ENCODE data around the gene WNK4.

Gene WNK4

GRCh38 chr17:42797067-42798007 lies 16.9 kb downstream of the WNK4 start:
- no peak for DNase-seq

- no peak for DNase-seq
Measured at GRCh38 chr17:42798011-42798382, 17.6 kb downstream of the WNK4 start.

GRCh38 chr17:42798383-42799380 lies 18.3 kb downstream of the WNK4 start, which contains the start of the genes CNTD1 and COA3:
Gene CNTD1 (plus strand): TSS chr17:42798861. CDS start chr17:42799068, 207 bp downstream.
Gene COA3 (minus strand): TSS chr17:42798704. CDS start chr17:42798681, 23 bp downstream.
- DNase-seq, result peak; percentile 57

- no peak for DNase-seq
Measured at GRCh38 chr17:42803074-42803883, 22.9 kb downstream of the WNK4 start.

GRCh38 chr17:42804918-42805367 lies 24.5 kb downstream of the WNK4 start:
- DNase-seq, result peak; percentile 5

- DNase-seq, result no peak
Measured at GRCh38 chr17:42806249-42806648, 25.8 kb downstream of the WNK4 start.

- DNase-seq, result no peak
Measured at GRCh38 chr17:42809250-42809649, 28.8 kb downstream of the WNK4 start.

GRCh38 chr17:42814633-42815399 lies 34.4 kb downstream of the WNK4 start:
- no peak for DNase-seq

- DNase-seq, result no peak
Measured at GRCh38 chr17:42817866-42818265, 37.5 kb downstream of the WNK4 start.

GRCh38 chr17:42818379-42818778 lies 38.0 kb downstream of the WNK4 start:
- DNase-seq, result no peak

GRCh38 chr17:42819939-42820535 lies 39.6 kb downstream of the WNK4 start:
- DNase-seq, result peak; percentile 39

GRCh38 chr17:42821176-42821575 lies 40.8 kb downstream of the WNK4 start:
- no peak for DNase-seq

- no peak for DNase-seq
Measured at GRCh38 chr17:42827472-42827871, 47.1 kb downstream of the WNK4 start.

- DNase-seq, result no peak
Measured at GRCh38 chr17:42830971-42831370, 50.6 kb downstream of the WNK4 start.

GRCh38 chr17:42832213-42832933 lies 52.0 kb downstream of the WNK4 start:
- no peak for DNase-seq

- peak; percentile 67 for DNase-seq
Measured at GRCh38 chr17:42832934-42833766, 52.7 kb downstream of the WNK4 start, which contains the start of gene PSME3. Gene PSME3 (plus strand): TSS chr17:42833397. CDS start chr17:42833632, 235 bp downstream.

- no peak for DNase-seq
Measured at GRCh38 chr17:42833767-42834422, 53.5 kb downstream of the WNK4 start.

GRCh38 chr17:42835732-42836131 lies 55.3 kb downstream of the WNK4 start:
- no peak for DNase-seq

All from NCI-H748 treated with DMSO at 0.1 percent for 48 hours (cell line).